H1 (cell line): ENCODE measurements around the gene TASP1. TPM values are rescaled to one million over a fixed set of nuclear protein-coding genes. Genes with fewer than 3 reads are reported as not detected.

Experiments used
- CTCF ChIA-PET: fragments of 300-600 bp; sonication (Branson Sonifier 250); formaldehyde crosslinking; loops from one replicate; lab custom pipeline; 2021; ENCODE audit not compliant: partially characterized antibody; lab: Charles Lee
- POLR2A ChIA-PET: fragments of 300-600 bp; sonication (Branson Sonifier 250); formaldehyde crosslinking; loops from one replicate; lab custom pipeline; 2021; ENCODE audit warnings: inconsistent platforms; ENCODE audit not compliant: partially characterized antibody; lab: Charles Lee
- DNase-seq, 2 experiments: peaks; one replicate each; pipeline versions ENCODE4 v3.0.0 to v3.0.0-alpha.2; 2010 to 2022; ENCODE audit warnings: low spot score in 2 of 2, low read depth in 1 of 2, mixed read lengths in 1 of 2
- FAIRE-seq: peaks from 2 replicates; lab custom pipeline; 2011; peaks lifted over from hg19 to GRCh38; lab: Jason Lieb, UNC
- H2AFZ ChIP-seq: 2 replicates; pipeline ENCODE4 v1.8.1; 2012; ENCODE audit warnings: low read length, inconsistent platforms
- H2AK5ac ChIP-seq: 2 replicates; pipeline ENCODE4 v1.6.1; 2013; ENCODE audit warnings: low read depth, low read length
- H2BK120ac ChIP-seq: replicated peaks from 2 replicates; pipeline ENCODE3; 2013; ENCODE audit warnings: low read depth, low read length, inconsistent platforms
- H2BK12ac ChIP-seq: 2 replicates; pipeline ENCODE4 v1.6.1; 2013; ENCODE audit warnings: low read depth, low read length
- H2BK15ac ChIP-seq: 2 replicates; pipeline ENCODE4 v1.6.1; 2013; ENCODE audit warnings: low read length
- H2BK20ac ChIP-seq: 2 replicates; pipeline ENCODE4 v1.6.1; 2013; ENCODE audit warnings: low read length
- H2BK5ac ChIP-seq: 2 replicates; pipeline ENCODE4 v1.6.1; 2013; ENCODE audit warnings: low read depth, low read length
- H3K14ac ChIP-seq: 2 replicates; pipeline ENCODE4 v1.6.1; 2013; ENCODE audit warnings: inconsistent platforms; ENCODE audit not compliant: insufficient read length
- H3K18ac ChIP-seq: 2 replicates; pipeline ENCODE4 v1.6.1; 2013; ENCODE audit warnings: low read length; ENCODE audit errors: extremely low read depth
- H3K23ac ChIP-seq: 2 replicates; pipeline ENCODE4 v1.6.1; 2013; ENCODE audit warnings: inconsistent platforms; ENCODE audit not compliant: insufficient read length
- H3K23me2 ChIP-seq: 2 replicates; pipeline ENCODE4 v1.6.1; 2013; ENCODE audit warnings: low read depth, low read length
- H3K27ac ChIP-seq: 2 replicates; pipeline ENCODE4 v1.6.1; 2011; ENCODE audit warnings: low read depth, low read length, inconsistent platforms
- H3K27me3 ChIP-seq, 4 experiments: replicated peaks in 1 of 4; 1 replicate in 1 of 4; 2 replicates in 3 of 4; pipeline versions ENCODE4 v1.6.1 to v1.8.1; 2011 to 2013; ENCODE audit warnings: low read length in 3 of 4, mild to moderate bottlenecking in 3 of 4, inconsistent platforms in 2 of 4, mixed read lengths in 2 of 4, moderate library complexity in 1 of 4; ENCODE audit not compliant: control insufficient read depth in 3 of 4, insufficient read depth in 3 of 4; ENCODE audit errors: extremely low read depth in 1 of 4
- H3K36me3 ChIP-seq, 4 experiments: 2 replicates each; pipeline versions ENCODE4 v1.6.1 to v1.8.1; 2011 to 2013; ENCODE audit warnings: mild to moderate bottlenecking in 4 of 4, low read length in 3 of 4, moderate library complexity in 2 of 4, control low read depth in 1 of 4, inconsistent platforms in 1 of 4; ENCODE audit not compliant: insufficient read depth in 4 of 4, control insufficient read depth in 2 of 4
- H3K4ac ChIP-seq: replicated peaks from 2 replicates; pipeline ENCODE3; 2013; ENCODE audit warnings: low read length, low read depth, mixed read lengths, inconsistent platforms; ENCODE audit not compliant: insufficient read length
- H3K4me1 ChIP-seq, 4 experiments: replicated peaks in 1 of 4; 1 replicate in 1 of 4; 2 replicates in 3 of 4; pipeline versions ENCODE4 v1.6.1 to v1.8.1; 2011 to 2013; ENCODE audit warnings: low read length in 3 of 4, inconsistent platforms in 2 of 4, mixed read lengths in 1 of 4; ENCODE audit not compliant: insufficient read depth in 4 of 4, control insufficient read depth in 3 of 4
- H3K4me2 ChIP-seq, 2 experiments: 2 replicates each; pipeline versions ENCODE4 v1.6.1 to v1.8.1; 2011 to 2013; ENCODE audit warnings: low read depth in 2 of 2, low read length in 2 of 2, control low read depth in 1 of 2, inconsistent platforms in 1 of 2, mild to moderate bottlenecking in 1 of 2; ENCODE audit not compliant: insufficient read depth in 1 of 2
- H3K4me3 ChIP-seq, 4 experiments: fragments of 200-600, 300-600 bp in 1 of 4; sonication (generic), shearing (Covaris generic), sonication (Bioruptor Twin) in 1 of 4; 2 replicates each; pipeline versions ENCODE4 v1.5.1 to v1.8.1; 2011 to 2016; ENCODE audit warnings: low read length in 4 of 4, low read depth in 3 of 4, control low read depth in 2 of 4, inconsistent platforms in 2 of 4, mild to moderate bottlenecking in 2 of 4, mixed read lengths in 1 of 4, moderate library complexity in 1 of 4; ENCODE audit not compliant: insufficient read depth in 2 of 4; ENCODE audit errors: extremely low read depth in 1 of 4
- H3K56ac ChIP-seq: replicated peaks from 2 replicates; pipeline ENCODE3; 2013; ENCODE audit warnings: low read depth, mild to moderate bottlenecking, mixed read lengths, low read length, inconsistent platforms; ENCODE audit not compliant: insufficient read length
- H3K79me1 ChIP-seq: 2 replicates; pipeline ENCODE4 v1.6.1; 2013; ENCODE audit warnings: low read depth, low read length, control low read depth
- H3K79me2 ChIP-seq, 2 experiments: 2 replicates each; pipeline versions ENCODE4 v1.6.1 to v1.8.1; 2012 to 2013; ENCODE audit warnings: low read length in 2 of 2, mild to moderate bottlenecking in 2 of 2, inconsistent platforms in 1 of 2; ENCODE audit not compliant: insufficient read depth in 2 of 2, control insufficient read depth in 1 of 2
- H3K9ac ChIP-seq, 4 experiments: replicated peaks in 1 of 4; 1 replicate in 1 of 4; 2 replicates in 3 of 4; pipeline versions ENCODE4 v1.6.1 to v1.8.1; 2011 to 2013; ENCODE audit warnings: low read depth in 3 of 4, low read length in 3 of 4, control low read depth in 2 of 4, mild to moderate bottlenecking in 2 of 4, moderate library complexity in 2 of 4, inconsistent platforms in 1 of 4; ENCODE audit errors: extremely low read depth in 1 of 4
- H3K9me3 ChIP-seq, 2 experiments: 2 replicates each; pipeline versions ENCODE4 v1.6.1 to v1.8.1; 2012 to 2013; ENCODE audit warnings: mild to moderate bottlenecking in 2 of 2, moderate library complexity in 2 of 2, control low read depth in 1 of 2, inconsistent platforms in 1 of 2, low read depth in 1 of 2, low read length in 1 of 2, mixed read lengths in 1 of 2; ENCODE audit not compliant: insufficient read depth in 2 of 2
- H4K20me1 ChIP-seq, 2 experiments: replicated peaks in 1 of 2; 2 replicates each; pipeline versions ENCODE3 to v1.8.1; 2011 to 2013; ENCODE audit warnings: inconsistent platforms in 2 of 2, low read length in 2 of 2, mild to moderate bottlenecking in 1 of 2; ENCODE audit not compliant: insufficient read depth in 2 of 2, control insufficient read depth in 1 of 2
- H4K5ac ChIP-seq: 2 replicates; pipeline ENCODE4 v1.6.1; 2013; ENCODE audit warnings: low read length, low read depth, mixed read lengths, inconsistent platforms; ENCODE audit not compliant: insufficient read length
- H4K8ac ChIP-seq: 2 replicates; pipeline ENCODE4 v1.8.0; 2013; ENCODE audit warnings: mild to moderate bottlenecking, moderate library complexity, low read length, inconsistent platforms; ENCODE audit not compliant: insufficient read depth; ENCODE audit errors: extremely low read depth
- H4K91ac ChIP-seq: replicated peaks from 2 replicates; pipeline ENCODE3; 2013; ENCODE audit warnings: low read length, mixed read lengths, inconsistent platforms; ENCODE audit not compliant: insufficient read length
- E2F6 ChIP-seq: IDR thresholded peaks from 2 replicates; pipeline ENCODE4 v1.6.1; 2012; ENCODE audit warnings: inconsistent platforms
- KDM4A ChIP-seq: IDR thresholded peaks from one replicate; pipeline ENCODE4 v1.7.1; 2012; ENCODE audit warnings: low read depth, mild to moderate bottlenecking, moderate library complexity, low read length, inconsistent platforms; ENCODE audit not compliant: severe bottlenecking
- PHF8 ChIP-seq: fragments of 200-600 bp; sonication (generic); conservative IDR thresholded peaks from 2 replicates; pipeline ENCODE4 v1.7.1; 2012; ENCODE audit warnings: low read depth, mild to moderate bottlenecking, inconsistent platforms, low read length, moderate library complexity
- POU5F1 ChIP-seq: IDR thresholded peaks from 2 replicates; pipeline ENCODE4 v1.6.1; 2011; ENCODE audit warnings: low read depth, mild to moderate bottlenecking, low read length, moderate library complexity
- SP1 ChIP-seq: IDR thresholded peaks from 2 replicates; pipeline ENCODE4 v1.6.1; 2011; ENCODE audit warnings: low read depth, low read length
- TAF1 ChIP-seq: IDR thresholded peaks from 2 replicates; pipeline ENCODE4 v1.6.1; 2011; ENCODE audit warnings: mild to moderate bottlenecking, low read depth, low read length
- WGBS, 2 experiments: shearing (Covaris generic) in 1 of 2; methylation state at CpG; one replicate each; pipeline versions ENCODE4 v1.1.6 to v1.1.7; 2013 to 2015; ENCODE audit warnings: low lambda C conversion rate in 2 of 2, mixed read lengths in 2 of 2, inconsistent platforms in 1 of 2, low coverage in 1 of 2, missing lambda C conversion rate in 1 of 2; ENCODE audit not compliant: insufficient replicate concordance in 2 of 2, insufficient coverage in 1 of 2, insufficient read length in 1 of 2; ENCODE audit errors: extremely low coverage in 1 of 2, missing lambda C conversion rate in 1 of 2; 5-methylcytosine and 5-hydroxymethylcytosine counted together
- polyA plus RNA-seq, 7 experiments: library from polyadenylated mRNA; depleted of rRNA in 3 of 7; stranded (reverse) in 5 of 7; unstranded in 2 of 7; fragments of >200 nt in 5 of 7; fragments of 200-250 nt in 2 of 7; gene quantifications; 1 replicate in 5 of 7; 2 replicates in 1 of 7; 4 replicates in 1 of 7; pipeline versions ENCODE4 v1.2.1 to v1.2.3, GENCODE V29; 2011 to 2013; ENCODE audit warnings: missing spikeins in 2 of 7, mixed read lengths in 2 of 7
- total RNA-seq: library from RNA; stranded (reverse); fragmentation: NEBNext Ultra II Directional; extraction: Animal tissue kit (Norgen Biotek cat#: 25700); gene quantifications from 2 replicates; pipeline ENCODE4 v1.2.1, GENCODE V29; 2021

Gene TASP1
- total and polyA plus RNA-seq, 2 of the 8 experiments (the other 6 are each of a cell fraction or from before 2014, with no cell fraction given): 4.5 to 10.9 TPM

- H3K9ac ChIP-seq: peak overlapping the region in 2 of 4 experiments; percentile 40 to 66; a peak in 4 of 7 replicates
- H2BK12ac ChIP-seq: no peak overlapping the region
- no peaks in the 10 kb centered on the region for H3K79me1 ChIP-seq
- H2AK5ac ChIP-seq: no peak overlapping the region
- no peaks in the 10 kb centered on the region for H4K20me1 ChIP-seq
- no peak overlapping the region for H3K4ac ChIP-seq
- H3K79me2 ChIP-seq: peaks cover 0 to 37% of the 10 kb centered on the region in 2 experiments; a peak in 3 of 4 replicates
- peak overlapping the region; percentile 53; the same call in 1 of the 2 replicates for H2AFZ ChIP-seq
- H3K4me3 ChIP-seq: peak overlapping the region; percentile 35 to 99 (median 98); a peak in 7 of 8 replicates
- peak overlapping the region; percentile 71 to 75 for H3K4me2 ChIP-seq
- H3K36me3 ChIP-seq: no peaks in the 10 kb centered on the region
- H2BK5ac ChIP-seq: no peak overlapping the region
- H4K91ac ChIP-seq: no peak overlapping the region
- CTCF ChIA-PET: interaction anchor here (1.9 kb wide), 1 partner anchor 28 kb away, joined by 9 read pairs; no protein-coding TSS in a partner anchor
- H4K5ac ChIP-seq: peak overlapping the region; percentile 71
- no peak overlapping the region for H2BK20ac ChIP-seq
- no peak overlapping the region for H3K14ac ChIP-seq
- DNase-seq (no peak), FAIRE-seq (no peak)
- POLR2A ChIA-PET: interaction anchor here (1.3 kb wide), 1 partner anchor 11 kb away, joined by 3 read pairs; no protein-coding TSS in a partner anchor
- H4K8ac ChIP-seq: no peak overlapping the region
- WGBS, 2 experiments: 20% methylated on average over 9 of the region's 9 CpGs; no CpG with 5 or more reads in 1 of the 2 experiments
- peak overlapping the region; percentile 34; the same call in 1 of the 2 replicates for H3K18ac ChIP-seq
- peak overlapping the region; percentile 2; the same call in 1 of the 2 replicates for H3K27ac ChIP-seq
- no peak overlapping the region for H2BK120ac ChIP-seq
- H2BK15ac ChIP-seq: no peak overlapping the region
- H3K23ac ChIP-seq: no peak overlapping the region
- H3K9me3 ChIP-seq: no peaks in the 10 kb centered on the region
- H3K4me1 ChIP-seq: peaks cover 0 to 4% (median 2%) of the 10 kb centered on the region in 4 experiments; a peak in 3 of 7 replicates
- H3K56ac ChIP-seq: no peak overlapping the region
- TF ChIP-seq E2F6 (peak; percentile 16; the same call in 1 of the 2 replicates), KDM4A (peak; percentile 8), TAF1 (no peak), POU5F1 (no peak), PHF8 (0 out of 2 replicates have a peak, but pooled peaks have one; percentile 5), SP1 (0 out of 2 replicates have a peak, but pooled peaks have one; percentile 5)
- H3K23me2 ChIP-seq: peaks cover 4% of the 10 kb centered on the region
- H3K27me3 ChIP-seq: no peaks in the 10 kb centered on the region
Observed at GRCh38 chr20:13639150-13639497, 392 bp upstream of the TASP1 start.
